Stimulated activated CD8-positive, alpha-beta memory T cell treated with anti-CD3 and anti-CD28 coated beads, Interleukin-7, amount 100 ng/mL, for 24 hours (primary cell): Measurements from ENCODE around the gene CSPG4.
A peak's percentile ranks its signal among the peaks of the same experiment; 100 is the strongest.
"Not testable (repeated sequence)": the region's sequence is repeated elsewhere in the genome, so short reads cannot be mapped to it uniquely, and the experiment has no call there.

Source experiments
- DNase-seq: peaks from one replicate; pipeline ENCODE4 v3.0.0-alpha.2; 2020; ENCODE audit warnings: low read depth

CSPG4 gene

GRCh38 chr15:75739791-75740190 is 27.1 kb upstream of the CSPG4 start:
- no peak for DNase-seq

DNA sequence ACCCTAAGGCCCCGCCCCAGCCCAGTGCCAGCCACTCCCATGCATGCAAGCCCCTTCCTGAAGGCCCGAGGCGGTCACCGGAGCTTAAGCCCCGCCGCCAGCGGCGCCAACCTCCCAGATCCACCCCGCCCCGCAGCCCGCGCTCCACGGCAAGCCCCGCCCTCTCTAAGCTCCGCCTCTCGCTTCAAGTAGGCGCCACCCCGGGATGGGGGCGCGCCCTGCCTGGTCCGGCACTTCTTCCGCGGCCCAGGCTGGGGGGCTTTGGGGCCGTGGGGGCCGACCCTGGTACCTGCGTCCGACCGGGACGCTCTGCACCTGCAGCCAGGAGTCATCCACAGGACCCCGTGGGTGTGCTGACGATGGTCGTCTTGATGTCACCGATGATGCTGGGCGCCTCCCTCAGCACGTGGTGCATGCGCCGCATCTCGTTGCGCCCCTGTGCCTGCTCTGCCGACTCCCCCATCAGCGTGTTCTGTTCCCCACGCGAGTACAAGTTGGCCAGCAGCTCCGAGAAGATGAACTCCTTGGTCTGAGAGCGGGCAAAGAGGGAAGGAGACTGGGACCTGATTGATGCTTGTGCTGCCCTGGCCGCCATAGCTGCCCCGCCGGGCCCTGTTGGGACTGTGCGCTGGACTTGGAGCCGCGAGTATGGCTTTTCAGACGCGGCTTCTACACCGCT is 26.1 kb upstream of the CSPG4 start:
- DNase-seq, result peak; percentile 78

- DNase-seq, result no peak
Measured at GRCh38 chr15:75738014-75738646, 25.5 kb upstream of the CSPG4 start.

DNA sequence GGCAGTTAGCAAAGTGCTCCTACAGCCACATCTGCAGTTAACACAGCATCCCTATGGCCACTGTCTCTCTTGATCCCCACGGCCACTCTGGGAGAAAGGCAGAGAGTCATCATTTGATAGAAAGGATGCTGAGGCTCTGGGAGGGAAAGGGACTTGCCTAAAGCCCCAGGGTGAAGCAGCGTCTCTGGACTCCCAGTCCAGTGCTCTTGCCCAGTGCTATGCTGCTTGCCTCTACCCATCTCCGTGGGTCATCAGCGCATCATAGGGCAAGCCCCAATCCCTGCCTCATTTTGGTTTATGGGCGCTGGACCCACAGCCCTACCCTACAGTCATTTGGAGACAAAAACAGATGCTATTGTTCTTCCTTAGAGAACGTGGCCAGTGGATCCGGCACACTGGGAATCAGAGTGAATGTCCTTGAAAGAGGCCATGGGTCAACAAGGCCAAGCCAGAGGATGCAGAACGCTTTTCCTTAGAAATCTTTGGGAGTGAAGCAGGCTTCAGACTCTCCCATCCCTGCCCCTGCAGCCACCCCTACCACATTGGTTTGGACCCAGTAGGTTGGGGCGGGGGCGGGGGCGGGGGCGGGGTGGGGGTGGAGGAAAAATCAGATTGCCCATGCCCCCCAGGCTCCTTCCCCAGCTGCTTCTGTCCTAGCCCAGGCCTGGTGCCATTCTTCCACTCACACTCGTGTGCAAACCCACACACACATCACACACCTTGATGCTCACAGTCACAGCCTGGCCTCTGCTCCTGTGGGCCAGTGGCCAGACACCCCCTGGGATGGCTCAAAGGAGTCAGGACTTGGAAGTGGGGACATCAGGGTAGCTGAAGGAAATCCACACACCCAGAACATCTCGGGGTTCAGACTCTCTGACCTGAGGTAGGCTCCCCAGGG is 24.7 kb upstream of the CSPG4 start:
- DNase-seq, result not testable (repeated sequence)

- DNase-seq, result no peak
Measured at GRCh38 chr15:75736256-75736655, 23.6 kb upstream of the CSPG4 start.

GRCh38 chr15:75734861-75735760 is 22.5 kb upstream of the CSPG4 start:
- not testable (repeated sequence) for DNase-seq

- DNase-seq, result no peak
Measured at GRCh38 chr15:75733761-75734651, 21.4 kb upstream of the CSPG4 start.

- peak; percentile 25 for DNase-seq
Measured at GRCh38 chr15:75732809-75733451, 20.3 kb upstream of the CSPG4 start.

DNA sequence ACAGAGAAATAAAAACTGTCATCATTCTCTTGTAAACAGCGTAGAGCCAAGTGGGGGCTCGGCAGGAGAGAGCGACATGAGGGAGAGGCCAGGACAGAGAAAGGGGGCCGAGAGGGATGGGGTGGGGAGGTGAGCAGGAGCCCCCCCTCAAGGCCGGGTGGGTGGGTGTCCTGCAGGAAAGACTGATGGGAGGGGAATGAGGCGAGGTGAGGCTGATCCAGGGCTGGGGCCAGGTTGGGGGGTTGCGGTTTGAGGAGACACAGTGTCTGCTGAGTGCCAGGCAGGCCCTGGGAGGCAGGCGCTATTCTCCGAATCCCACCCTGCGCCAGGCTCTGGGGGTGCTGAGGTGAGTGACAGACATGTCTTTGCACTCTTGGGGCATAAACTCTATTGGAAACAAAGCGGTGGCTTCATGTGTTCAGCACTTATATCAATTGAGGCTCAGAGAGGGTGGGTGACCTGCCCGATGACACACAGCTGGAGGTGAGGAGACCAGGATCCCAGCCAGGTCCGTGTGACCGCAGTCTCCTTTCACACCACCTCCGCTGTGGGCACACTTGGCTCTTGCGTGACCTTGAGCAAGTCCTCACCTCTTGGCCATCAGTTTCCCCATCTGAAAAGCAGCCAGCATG is 19.6 kb upstream of the CSPG4 start:
- no peak for DNase-seq

GRCh38 chr15:75731248-75732151 is 18.9 kb upstream of the CSPG4 start:
- no peak for DNase-seq

GRCh38 chr15:75730376-75731247 is 18.0 kb upstream of the CSPG4 start:
- DNase-seq, result not testable (repeated sequence)

DNA sequence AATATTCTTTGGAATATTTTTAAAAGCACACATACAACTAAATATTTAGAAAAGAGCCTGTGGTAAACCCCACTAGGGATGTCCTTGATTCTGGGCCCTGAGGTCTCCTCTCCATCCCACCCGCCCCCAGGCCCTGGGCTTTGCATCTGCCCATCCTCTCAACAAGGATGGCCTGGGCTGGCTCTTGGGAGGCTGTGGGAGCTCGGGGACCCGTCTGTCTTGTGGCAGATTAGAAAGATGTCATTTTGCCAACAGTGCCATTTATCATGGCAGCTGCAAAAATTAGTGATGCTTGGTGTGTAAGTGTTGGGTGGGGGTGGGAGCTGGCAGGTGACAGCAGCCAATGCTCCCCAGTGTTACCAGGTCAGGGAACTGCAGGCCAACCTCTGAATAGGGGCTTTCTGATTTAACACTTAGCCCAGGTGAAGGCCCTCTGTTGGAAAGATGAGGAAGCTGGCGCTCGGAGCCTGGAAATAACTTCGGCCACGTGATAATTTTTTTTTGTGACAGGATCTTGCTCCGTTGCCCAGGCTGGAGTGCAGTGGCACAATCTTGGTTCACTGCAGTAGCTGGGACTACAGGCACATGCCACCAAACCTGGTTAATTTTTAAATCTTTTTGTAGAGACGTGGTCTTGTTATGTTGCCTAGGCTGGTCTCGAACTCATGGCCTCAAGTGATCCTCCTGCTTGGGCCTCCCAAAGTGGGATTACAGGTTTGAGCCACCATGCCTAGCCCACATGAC is 16.9 kb upstream of the CSPG4 start:
- DNase-seq, result no peak

DNA sequence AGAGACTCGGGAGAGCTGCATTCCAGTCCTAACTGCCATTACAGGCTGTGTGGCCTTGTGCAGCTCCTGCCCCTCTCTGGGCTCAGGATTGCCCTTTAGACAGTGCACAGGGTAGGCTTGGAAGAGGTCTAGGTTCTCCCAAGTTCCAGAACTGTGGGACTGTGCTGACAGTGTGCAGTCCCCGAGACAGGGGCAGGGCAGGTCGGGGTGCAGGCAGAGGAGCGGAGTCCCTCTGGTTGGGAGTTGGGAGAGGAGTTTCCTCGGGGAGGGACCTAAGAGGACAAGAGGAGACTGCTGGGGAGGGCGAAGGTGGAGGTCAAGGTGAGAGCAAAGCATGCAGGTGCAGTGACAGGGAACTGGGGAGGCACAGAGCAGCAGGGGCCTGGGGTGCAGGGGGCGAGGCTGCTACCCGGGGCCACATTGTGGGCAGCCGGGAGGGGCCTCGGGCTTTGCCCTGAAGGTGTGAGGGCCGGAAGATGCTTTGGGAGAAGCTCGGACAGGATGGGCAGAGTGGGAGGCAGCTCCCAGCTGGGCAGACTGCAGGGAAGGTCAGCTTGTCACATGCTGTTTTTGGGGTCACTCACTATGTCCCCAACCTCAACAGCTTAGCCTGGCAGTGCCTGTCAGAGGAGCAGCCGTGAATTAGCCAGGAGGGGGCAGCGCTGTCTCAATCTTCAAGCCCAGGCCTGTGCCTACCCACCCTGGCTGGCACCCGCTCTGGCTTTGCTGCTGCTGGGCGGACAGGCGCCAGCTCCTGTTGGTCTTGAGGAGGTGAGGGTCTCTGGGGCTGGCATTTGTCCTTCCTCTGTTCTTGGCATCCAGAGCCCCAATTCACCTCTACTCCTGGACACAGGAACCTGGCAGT is 15.4 kb upstream of the CSPG4 start:
- DNase-seq, result peak; percentile 52

DNA sequence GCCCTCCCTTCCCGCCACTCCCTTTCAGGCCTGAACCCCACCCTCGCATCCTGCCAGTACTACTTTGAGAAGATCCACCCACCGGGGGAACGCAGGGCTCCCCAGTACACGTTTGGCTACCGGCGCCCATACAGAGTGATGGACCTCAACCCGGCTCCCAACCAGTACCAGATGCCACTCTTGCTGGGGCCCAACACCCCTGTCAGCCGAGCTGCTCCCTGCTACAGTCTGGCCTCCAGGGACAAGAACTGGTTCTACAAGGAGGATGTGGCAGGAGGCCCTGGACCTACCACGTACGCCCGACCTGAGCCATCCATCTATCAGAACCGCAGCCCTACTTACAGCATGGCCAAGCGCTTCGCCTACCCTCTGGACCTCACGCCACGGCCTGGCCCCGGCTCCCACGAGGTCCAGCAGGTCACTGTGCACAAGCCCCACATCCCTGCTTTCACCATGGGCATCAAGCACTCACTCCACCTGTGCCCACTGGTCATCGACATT is 14.4 kb upstream of the CSPG4 start:
- no peak for DNase-seq

DNA sequence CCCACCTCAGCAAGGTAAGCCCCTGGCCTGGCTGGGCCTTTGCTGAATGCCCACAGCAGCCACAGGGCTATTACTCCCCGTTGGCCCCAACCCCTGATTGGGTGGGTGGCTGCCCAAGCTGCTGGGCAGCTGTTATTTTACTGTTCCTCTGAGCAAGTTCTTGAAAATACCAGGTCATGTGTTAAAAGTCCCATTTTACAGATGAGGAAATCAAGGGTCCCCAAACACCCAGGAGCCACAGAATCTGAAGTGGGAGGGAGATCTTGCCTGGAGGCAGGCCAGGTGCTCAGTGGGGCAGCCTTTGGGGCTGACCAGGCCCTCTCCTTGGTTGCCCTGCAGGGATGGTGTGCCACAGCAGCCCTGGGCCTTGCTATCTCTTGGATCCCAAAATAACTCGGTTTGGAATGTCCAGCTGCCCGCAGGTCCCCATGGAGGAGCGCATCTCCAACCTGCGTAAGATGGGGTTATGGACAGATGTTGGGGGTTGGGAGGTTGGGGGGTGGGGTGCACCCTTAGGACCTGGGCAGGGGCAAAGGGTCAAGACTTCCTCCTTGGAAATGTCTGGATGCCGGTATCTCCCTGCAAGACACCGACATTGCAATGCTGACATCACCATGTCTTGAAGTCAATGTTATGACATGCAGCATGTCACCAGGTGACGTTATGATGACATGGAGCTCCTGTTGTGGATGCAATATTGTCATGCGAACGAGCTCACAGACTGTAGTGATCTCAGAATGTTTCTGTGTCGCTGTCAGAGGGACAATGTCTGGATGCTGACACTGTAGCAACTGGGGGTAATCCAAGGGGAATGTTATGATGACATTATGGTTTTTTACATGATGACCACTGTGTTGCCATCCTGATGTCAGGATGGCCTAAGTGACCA is 13.3 kb upstream of the CSPG4 start:
- DNase-seq, result no peak
